ENCODE measurements around the gene WDPCP. TPM values are rescaled to one million over a fixed set of nuclear protein-coding genes. Genes with fewer than 3 reads are reported as not detected.

Gene WDPCP
- total and polyA plus RNA-seq, 2 donors (not counting 1 experiment from before 2014, with no cell fraction given) = 5.6 to 22.8 TPM

DNA sequence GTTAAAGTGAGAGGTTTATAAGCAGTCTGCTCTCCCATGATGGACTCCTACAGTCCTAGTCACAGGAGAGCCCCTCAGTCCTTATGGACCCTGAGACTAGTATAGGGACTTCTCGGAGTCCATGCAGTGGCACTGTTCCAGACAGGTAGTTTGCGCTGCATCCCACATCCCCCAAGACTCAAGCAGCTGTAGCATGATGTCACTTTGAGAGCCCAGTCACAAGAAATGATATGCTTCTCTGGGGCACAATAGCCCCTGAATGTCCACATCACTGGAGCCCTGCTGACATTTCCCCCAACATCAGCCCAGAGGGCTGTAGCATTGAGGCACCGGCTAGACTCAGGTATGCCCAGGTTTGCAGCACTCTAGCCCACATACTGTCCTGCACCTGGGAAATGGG is 317.6 kb downstream of the WDPCP start:
- Histone ChIP-seq H3K4me3 (ENCODE audit: control extremely low read depth in 1 of 5, extremely low read depth in 1 of 5, insufficient read depth in 1 of 5, low read depth in 2 of 5, low read length in 4 of 5) (no peak overlapping the region), H4K20me1 (ENCODE audit: control insufficient read depth, insufficient read depth, low read length, poor library complexity, severe bottlenecking) (no peaks in the 10 kb centered on the region), H3K4me1 (ENCODE audit: control insufficient read depth in 2 of 2, insufficient read depth in 2 of 2, low read length in 2 of 2) (no peaks in the 10 kb centered on the region), H3K9ac (ENCODE audit: low read length) (no peak overlapping the region), H2AFZ (ENCODE audit: insufficient read depth, low read depth, low read length, poor library complexity, severe bottlenecking) (no peak overlapping the region), H3K36me3 (replicated peaks in 1 of 2; ENCODE audit: control extremely low read depth in 1 of 2, control insufficient read depth in 1 of 2, extremely low read depth in 1 of 2, insufficient read depth in 2 of 2, low read length in 1 of 2) (no peaks in the 10 kb centered on the region), H3K27ac (ENCODE audit: low read length in 2 of 2) (no peak overlapping the region), H3K9me3 (ENCODE audit: control extremely low read depth in 1 of 3, control insufficient read depth in 2 of 3, insufficient read depth in 1 of 3, low read length in 2 of 3) (peaks cover 5 to 28% (median 16%) of the 10 kb centered on the region in 3 donors), H3K4me2 (replicated peaks; ENCODE audit: low read depth, low read length, poor library complexity, severe bottlenecking) (no peak overlapping the region), H3K27me3 (replicated peaks in 1 of 4; ENCODE audit: control extremely low read depth in 1 of 4, control insufficient read depth in 3 of 4, insufficient read depth in 4 of 4, low read length in 3 of 4) (no peaks in the 10 kb centered on the region), H3K79me2 (ENCODE audit: control insufficient read depth, insufficient read depth, low read length) (peaks cover 11% of the 10 kb centered on the region)
- peaks cover 18% of the 10 kb centered on the region for H3K9me3 Mint-ChIP-seq (ENCODE audit: insufficient read depth)
- 93% methylated on average over 2 of the region's 3 CpGs for WGBS (ENCODE audit: insufficient coverage)
- DNase-seq (no peak), ATAC-seq (ENCODE audit: low read depth) (no peak)
- intact Hi-C loops (cut with micrococcal nuclease) = no loop called here
- ChIA-PET CTCF (no interaction called here), POLR2A (no interaction called here)
- no peaks in the 10 kb centered on the region for H3K27me3 Mint-ChIP-seq
- TF ChIP-seq, protein P1, sequence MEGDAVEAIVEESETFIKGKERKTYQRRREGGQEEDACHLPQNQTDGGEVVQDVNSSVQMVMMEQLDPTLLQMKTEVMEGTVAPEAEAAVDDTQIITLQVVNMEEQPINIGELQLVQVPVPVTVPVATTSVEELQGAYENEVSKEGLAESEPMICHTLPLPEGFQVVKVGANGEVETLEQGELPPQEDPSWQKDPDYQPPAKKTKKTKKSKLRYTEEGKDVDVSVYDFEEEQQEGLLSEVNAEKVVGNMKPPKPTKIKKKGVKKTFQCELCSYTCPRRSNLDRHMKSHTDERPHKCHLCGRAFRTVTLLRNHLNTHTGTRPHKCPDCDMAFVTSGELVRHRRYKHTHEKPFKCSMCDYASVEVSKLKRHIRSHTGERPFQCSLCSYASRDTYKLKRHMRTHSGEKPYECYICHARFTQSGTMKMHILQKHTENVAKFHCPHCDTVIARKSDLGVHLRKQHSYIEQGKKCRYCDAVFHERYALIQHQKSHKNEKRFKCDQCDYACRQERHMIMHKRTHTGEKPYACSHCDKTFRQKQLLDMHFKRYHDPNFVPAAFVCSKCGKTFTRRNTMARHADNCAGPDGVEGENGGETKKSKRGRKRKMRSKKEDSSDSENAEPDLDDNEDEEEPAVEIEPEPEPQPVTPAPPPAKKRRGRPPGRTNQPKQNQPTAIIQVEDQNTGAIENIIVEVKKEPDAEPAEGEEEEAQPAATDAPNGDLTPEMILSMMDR (IDR thresholded peaks at IDR 0.05) = no peak
- no peak for TF ChIP-seq EZH2 (IDR thresholded peaks at IDR 0.05; ENCODE audit: borderline replicate concordance, insufficient read depth, low read depth, low read length, poor library complexity, severe bottlenecking)
- H3K4me1 Mint-ChIP-seq = no peaks in the 10 kb centered on the region
- no peak overlapping the region for H3K27ac Mint-ChIP-seq
- H3K4me3 Mint-ChIP-seq = no peak overlapping the region

DNA sequence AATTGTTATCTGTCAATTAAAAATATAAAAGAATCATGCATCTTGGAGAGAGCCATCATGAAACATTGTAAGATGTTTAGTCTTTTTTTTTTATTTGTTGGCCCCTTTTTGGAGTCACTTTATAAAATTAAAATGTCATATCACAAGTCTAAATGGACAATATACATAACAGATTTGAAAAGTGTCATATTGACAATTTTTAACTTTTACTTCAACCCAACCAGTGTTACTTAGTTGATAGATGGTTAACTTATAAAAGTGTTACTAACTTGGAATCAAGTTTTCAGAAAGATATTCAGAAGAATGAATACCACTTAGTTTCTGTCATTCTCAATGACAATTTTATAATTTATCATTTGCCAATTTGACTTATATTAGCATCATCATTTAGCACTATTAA is 319.3 kb downstream of the WDPCP start:
- H3K9me3 ChIP-seq (ENCODE audit: control extremely low read depth in 1 of 3, control insufficient read depth in 2 of 3, insufficient read depth in 1 of 3, low read length in 2 of 3) = peaks cover 5 to 20% (median 16%) of the 10 kb centered on the region in 3 donors
- Mint-ChIP-seq H3K4me1 (peaks cover 2% of the 10 kb centered on the region), H3K27ac (no peak overlapping the region), H3K27me3 (no peaks in the 10 kb centered on the region), H3K4me3 (no peak overlapping the region), H3K9me3 (ENCODE audit: insufficient read depth) (peaks cover 13% of the 10 kb centered on the region)
- H4K20me1 ChIP-seq (ENCODE audit: control insufficient read depth, insufficient read depth, low read length, poor library complexity, severe bottlenecking) = no peaks in the 10 kb centered on the region
- POLR2A ChIA-PET = no interaction called here
- TF ChIP-seq, protein P1 (IDR thresholded peaks at IDR 0.05) = no peak
- no peak for TF ChIP-seq EZH2 (IDR thresholded peaks at IDR 0.05; ENCODE audit: borderline replicate concordance, insufficient read depth, low read depth, low read length, poor library complexity, severe bottlenecking)
- H3K36me3 ChIP-seq (replicated peaks in 1 of 2; ENCODE audit: control extremely low read depth in 1 of 2, control insufficient read depth in 1 of 2, extremely low read depth in 1 of 2, insufficient read depth in 2 of 2, low read length in 1 of 2) = no peaks in the 10 kb centered on the region
- CTCF ChIA-PET = no interaction called here
- H3K27ac ChIP-seq (ENCODE audit: low read length in 2 of 2) = no peak overlapping the region
- no peak overlapping the region for H3K4me2 ChIP-seq (replicated peaks; ENCODE audit: low read depth, low read length, poor library complexity, severe bottlenecking)
- ATAC-seq (ENCODE audit: low read depth) (no peak), DNase-seq (no peak)
- no peaks in the 10 kb centered on the region for H3K27me3 ChIP-seq (replicated peaks in 1 of 4; ENCODE audit: control extremely low read depth in 1 of 4, control insufficient read depth in 3 of 4, insufficient read depth in 4 of 4, low read length in 3 of 4)
- intact Hi-C loops (cut with micrococcal nuclease) = no loop called here
- no peak overlapping the region for H3K4me3 ChIP-seq (ENCODE audit: control extremely low read depth in 1 of 5, extremely low read depth in 1 of 5, insufficient read depth in 1 of 5, low read depth in 2 of 5, low read length in 4 of 5)
- H2AFZ ChIP-seq (ENCODE audit: insufficient read depth, low read depth, low read length, poor library complexity, severe bottlenecking) = no peak overlapping the region
- H3K4me1 ChIP-seq (ENCODE audit: control insufficient read depth in 2 of 2, insufficient read depth in 2 of 2, low read length in 2 of 2) = no peaks in the 10 kb centered on the region
- H3K9ac ChIP-seq (ENCODE audit: low read length) = no peak overlapping the region
- H3K79me2 ChIP-seq (ENCODE audit: control insufficient read depth, insufficient read depth, low read length) = peaks cover 11% of the 10 kb centered on the region

Measured in B cell (primary cell).